Natural killer cell (primary cell): ENCODE results near the gene ANXA9. TPM values are rescaled to one million over a fixed set of nuclear protein-coding genes. Genes with fewer than 3 reads are reported as not detected.
A peak's percentile ranks its signal among the peaks of the same experiment; 100 is the strongest.

Source experiments
- ATAC-seq, 3 donors: fragments of 150-1000 bp in 2 of 3; fragments of 200-7000 bp in 1 of 3; cut with Tn5 transposase; 1 replicate in 1 of 3; 2 replicates in 2 of 3; pipeline ENCODE4 v1.10.0; 2021; ENCODE audit warnings: mild to moderate bottlenecking in 2 of 3, moderate library complexity in 2 of 3
- DNase-seq, 2 donors: peaks; one replicate each; pipeline versions ENCODE4 v3.0.0 to v3.0.0-alpha.2; 2013 to 2021; ENCODE audit warnings: mixed read lengths in 1 of 2
- H3K27ac ChIP-seq: one replicate; pipeline ENCODE4 v1.5.1; 2013; ENCODE audit warnings: mild to moderate bottlenecking, low read length
- H3K27me3 ChIP-seq: one replicate; pipeline ENCODE4 v1.6.1; 2013; ENCODE audit warnings: low read length; ENCODE audit not compliant: control insufficient read depth, insufficient read depth
- H3K36me3 ChIP-seq: one replicate; pipeline ENCODE4 v1.6.1; 2013; ENCODE audit warnings: low read length; ENCODE audit not compliant: control insufficient read depth, insufficient read depth
- H3K4me1 ChIP-seq: one replicate; pipeline ENCODE4 v1.6.1; 2013; ENCODE audit warnings: low read length; ENCODE audit not compliant: control insufficient read depth, insufficient read depth
- H3K4me3 ChIP-seq: one replicate; pipeline ENCODE4 v1.5.1; 2013; ENCODE audit warnings: low read length
- H3K9me3 ChIP-seq: one replicate; pipeline ENCODE4 v1.6.1; 2013; ENCODE audit warnings: low read length; ENCODE audit not compliant: control insufficient read depth, insufficient read depth
- H3K27ac Mint-ChIP-seq, 2 donors: one replicate each; pipeline ENCODE4 v1.8.0; 2022; ENCODE audit warnings: mild to moderate bottlenecking in 2 of 2, mixed read lengths in 2 of 2, moderate library complexity in 1 of 2
- H3K27me3 Mint-ChIP-seq, 2 donors: one replicate each; pipeline ENCODE4 v1.8.0; 2022; ENCODE audit warnings: low read depth in 2 of 2, mixed read lengths in 2 of 2
- H3K36me3 Mint-ChIP-seq: one replicate; pipeline ENCODE4 v1.8.0; 2022; ENCODE audit warnings: mixed read lengths
- H3K4me1 Mint-ChIP-seq, 2 donors: one replicate each; pipeline ENCODE4 v1.8.0; 2022; ENCODE audit warnings: mixed read lengths in 2 of 2
- H3K4me3 Mint-ChIP-seq: one replicate; pipeline ENCODE4 v1.8.0; 2022; ENCODE audit warnings: mild to moderate bottlenecking, moderate library complexity, mixed read lengths
- H3K9me3 Mint-ChIP-seq, 2 donors: one replicate each; pipeline ENCODE4 v1.8.0; 2022; ENCODE audit warnings: mixed read lengths in 2 of 2
- CTCF ChIP-seq: fragments of 200-600 bp; IDR thresholded peaks from one replicate; pipeline ENCODE4 v1.8.0; 2022; ENCODE audit warnings: antibody characterized with exemption
- WGBS: methylation state at CpG from one replicate; pipeline ENCODE4 v1.1.7; 2013; ENCODE audit warnings: missing lambda C conversion rate; ENCODE audit not compliant: insufficient coverage; 5-methylcytosine and 5-hydroxymethylcytosine counted together
- intact Hi-C: fragments of 100-400 bp; cut with micrococcal nuclease; formaldehyde crosslinking; loops from one replicate; pipeline ENCODE4 v1.14.2; 2022
- total RNA-seq, 4 donors: library from RNA; stranded (reverse); fragments of 120-200 nt in 1 of 4; gene quantifications; one replicate each; pipeline versions ENCODE4 v1.2.3 to v1.2.4, GENCODE V29; 2013 to 2022

The ANXA9 gene
- total RNA-seq, 3 donors from 2014 or later (not counting 1 experiment from before 2014, with no cell fraction given) = 0.25 TPM; not detected in 2

GRCh38 chr1:150992626-150993025 is 10.5 kb downstream of the ANXA9 start:
- DNase-seq (no peak), ATAC-seq (no peak)
- Mint-ChIP-seq H3K27ac (no peak overlapping the region), H3K4me3 (no peak overlapping the region), H3K27me3 (no peaks in the 10 kb centered on the region), H3K4me1 (peaks cover 5 to 6% of the 10 kb centered on the region in 2 donors), H3K36me3 (no peaks in the 10 kb centered on the region), H3K9me3 (no peaks in the 10 kb centered on the region)
- H3K27me3 ChIP-seq = no peaks in the 10 kb centered on the region
- no peak for TF ChIP-seq CTCF
- peaks cover 4% of the 10 kb centered on the region for H3K4me1 ChIP-seq
- no peaks in the 10 kb centered on the region for H3K9me3 ChIP-seq
- peaks cover 3% of the 10 kb centered on the region for H3K36me3 ChIP-seq
- H3K27ac ChIP-seq = no peak overlapping the region
- intact Hi-C loops = no loop called here
- 75% methylated on average over 4 of the region's 4 CpGs for WGBS
- H3K4me3 ChIP-seq = no peak overlapping the region

GRCh38 chr1:150994248-150994647 is 12.2 kb downstream of the ANXA9 start:
- Histone ChIP-seq H3K27me3 (no peaks in the 10 kb centered on the region), H3K9me3 (no peaks in the 10 kb centered on the region), H3K4me3 (no peak overlapping the region), H3K27ac (no peak overlapping the region), H3K36me3 (peaks cover 9% of the 10 kb centered on the region), H3K4me1 (peaks cover 4% of the 10 kb centered on the region)
- intact Hi-C loops = no loop called here
- no peak for TF ChIP-seq CTCF
- H3K4me1 Mint-ChIP-seq = peaks cover 5 to 6% of the 10 kb centered on the region in 2 donors
- DNase-seq (no peak), ATAC-seq (no peak)
- WGBS = 92% methylated on average over 3 of the region's 3 CpGs
- no peak overlapping the region for H3K4me3 Mint-ChIP-seq
- no peaks in the 10 kb centered on the region for H3K9me3 Mint-ChIP-seq
- H3K36me3 Mint-ChIP-seq = no peaks in the 10 kb centered on the region
- no peaks in the 10 kb centered on the region for H3K27me3 Mint-ChIP-seq
- H3K27ac Mint-ChIP-seq = no peak overlapping the region

- Mint-ChIP-seq H3K27me3 (no peaks in the 10 kb centered on the region), H3K27ac (peak overlapping the region in 1 of 2 donors; percentile 36), H3K36me3 (no peaks in the 10 kb centered on the region), H3K9me3 (no peaks in the 10 kb centered on the region), H3K4me1 (peaks cover 5 to 6% of the 10 kb centered on the region in 2 donors), H3K4me3 (no peak overlapping the region)
- Histone ChIP-seq H3K27ac (no peak overlapping the region), H3K36me3 (peaks cover 12% of the 10 kb centered on the region), H3K4me3 (no peak overlapping the region), H3K9me3 (no peaks in the 10 kb centered on the region), H3K4me1 (peaks cover 4% of the 10 kb centered on the region), H3K27me3 (no peaks in the 10 kb centered on the region)
- WGBS = 88% methylated on average over 4 of the region's 4 CpGs
- no peak for ATAC-seq
- DNase-seq = no peak
- intact Hi-C loops = loop anchor here (5.0 kb wide), 1 partner anchor 738 kb away; the partner anchor contains the start of gene CA14
- no peak for TF ChIP-seq CTCF
These were observed 13.4 kb downstream of the ANXA9 start for GRCh38 chr1:150995460-150995859.

GRCh38 chr1:150995896-150996295 is 13.8 kb downstream of the ANXA9 start:
- peaks cover 5 to 6% of the 10 kb centered on the region in 2 donors for H3K4me1 Mint-ChIP-seq
- H3K36me3 Mint-ChIP-seq = no peaks in the 10 kb centered on the region
- peak; percentile 73 to 79 (median 74) for ATAC-seq
- H3K4me3 Mint-ChIP-seq = no peak overlapping the region
- peak; percentile 28 to 70 for DNase-seq
- WGBS = 67% methylated on average over 9 of the region's 9 CpGs
- intact Hi-C loops = loop anchor here (1.0 to 5.0 kb wide), 3 partner anchors 17 to 739 kb away; partner anchors contain the start of gene CA14
- H3K9me3 ChIP-seq = no peaks in the 10 kb centered on the region
- H3K27me3 ChIP-seq = no peaks in the 10 kb centered on the region
- no peaks in the 10 kb centered on the region for H3K9me3 Mint-ChIP-seq
- no peak overlapping the region for H3K4me3 ChIP-seq
- H3K36me3 ChIP-seq = peaks cover 12% of the 10 kb centered on the region
- H3K27me3 Mint-ChIP-seq = no peaks in the 10 kb centered on the region
- peaks cover 4% of the 10 kb centered on the region for H3K4me1 ChIP-seq
- peak; percentile 80 for TF ChIP-seq CTCF
- H3K27ac ChIP-seq = no peak overlapping the region
- H3K27ac Mint-ChIP-seq = peak overlapping the region in 1 of 2 donors; percentile 36
